Esophagus squamous epithelium (tissue), 5 donors: ENCODE data around the gene TIMP2. TPM values are rescaled to one million over a fixed set of nuclear protein-coding genes. Genes with fewer than 3 reads are reported as not detected.

Experiments
- DNase-seq: peaks from one replicate; lab custom pipeline; 2025; lab: John Stamatoyannopoulos, UW
- H3K27ac ChIP-seq, 4 donors: fragments of 200-600 bp; sonication (generic); one replicate each; pipeline ENCODE4 v1.5.1; 2016 to 2019; ENCODE audit warnings: mild to moderate bottlenecking in 1 of 4
- H3K27me3 ChIP-seq, 4 donors: fragments of 200-600 bp; sonication (generic); 1 replicate in 3 of 4; 2 replicates in 1 of 4; pipeline versions ENCODE4 v1.5.1 to v1.6.0; 2017 to 2021; ENCODE audit warnings: antibody characterized with exemption in 1 of 4
- H3K36me3 ChIP-seq, 3 donors: fragments of 200-600 bp; sonication (generic); one replicate each; pipeline ENCODE4 v1.5.1; 2016 to 2019
- H3K4me1 ChIP-seq, 3 donors: fragments of 200-600 bp; sonication (generic); one replicate each; pipeline ENCODE4 v1.5.1; 2017 to 2019
- H3K4me3 ChIP-seq, 4 donors: fragments of 200-600 bp; sonication (generic); 1 replicate in 3 of 4; 2 replicates in 1 of 4; pipeline ENCODE4 v1.5.1; 2016 to 2019; ENCODE audit warnings: mild to moderate bottlenecking in 2 of 4, moderate library complexity in 1 of 4
- H3K9me3 ChIP-seq, 3 donors: fragments of 200-600 bp; sonication (generic); one replicate each; pipeline ENCODE4 v1.5.1; 2016 to 2019
- POLR2A ChIP-seq, 4 donors: fragments of 450-650 bp; IDR thresholded peaks; one replicate each; pipeline ENCODE4 v1.6.1; 2017; ENCODE audit warnings: antibody characterized with exemption in 4 of 4, mild to moderate bottlenecking in 4 of 4, moderate library complexity in 3 of 4
- WGBS, 2 donors: methylation state at CpG; one replicate each; pipeline ENCODE4 v1.1.5; 2018; 5-methylcytosine and 5-hydroxymethylcytosine counted together
- intact Hi-C: fragments of 100-400 bp; cut with DNase I; formaldehyde crosslinking; loops from one replicate; pipeline ENCODE4 v1.15.0; 2022
- total RNA-seq, 4 donors: library from RNA; depleted of rRNA; stranded (reverse); fragments of >200 nt; gene quantifications; one replicate each; pipeline ENCODE4 v1.1.0, GENCODE V29; 2016
- TF ChIP-seq, protein P1 (sequence below), 6 experiments: fragments of 450-650 bp in 4 of 6; fragments of 200-600 bp in 2 of 6; sonication (generic) in 2 of 6; IDR thresholded peaks; one replicate each; pipeline ENCODE4 v1.5.1; 2016 to 2019; ENCODE audit warnings: antibody characterized with exemption in 6 of 6, mild to moderate bottlenecking in 4 of 6, moderate library complexity in 4 of 6
- donor health status: DM: yes; HTN: yes; CAD: no.

Gene TIMP2
- total RNA-seq, 4 donors from 2014 or later: 6.1 to 154 (median 28.2) TPM

DNA sequence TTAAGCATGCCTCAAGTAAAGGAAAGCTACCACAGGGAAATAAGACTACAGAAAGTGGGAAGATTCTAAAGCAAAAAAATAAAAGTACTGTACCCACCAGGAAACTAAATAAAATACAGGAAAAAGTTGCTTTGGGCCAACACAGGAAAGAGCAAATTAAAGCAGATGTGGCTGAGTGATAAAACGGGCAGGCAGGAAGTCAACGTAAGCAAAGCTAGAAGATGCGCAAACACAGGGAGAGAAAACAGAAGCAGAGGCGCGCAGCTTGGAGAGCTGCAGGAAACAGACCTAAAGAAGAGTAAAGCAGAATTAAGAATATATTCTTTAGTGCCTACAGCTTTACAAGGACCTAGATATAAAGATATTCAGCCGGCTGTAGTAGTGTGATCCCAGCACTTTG is 106.3 kb downstream of the TIMP2 start:
- H3K36me3 ChIP-seq: peaks cover 36 to 100% (median 55%) of the 10 kb centered on the region in 3 donors
- 56 to 62% methylated on average over 6 of the region's 6 CpGs for whole genome bisulfite sequencing, 2 donors
- H3K27me3 ChIP-seq: no peaks in the 10 kb centered on the region
- intact Hi-C loops: no loop called here
- DNase-seq: no peak
- TF ChIP-seq POLR2A (IDR thresholded peaks at IDR 0.05): peak in 1 of 4 donors; percentile 39
- TF ChIP-seq, protein P1, sequence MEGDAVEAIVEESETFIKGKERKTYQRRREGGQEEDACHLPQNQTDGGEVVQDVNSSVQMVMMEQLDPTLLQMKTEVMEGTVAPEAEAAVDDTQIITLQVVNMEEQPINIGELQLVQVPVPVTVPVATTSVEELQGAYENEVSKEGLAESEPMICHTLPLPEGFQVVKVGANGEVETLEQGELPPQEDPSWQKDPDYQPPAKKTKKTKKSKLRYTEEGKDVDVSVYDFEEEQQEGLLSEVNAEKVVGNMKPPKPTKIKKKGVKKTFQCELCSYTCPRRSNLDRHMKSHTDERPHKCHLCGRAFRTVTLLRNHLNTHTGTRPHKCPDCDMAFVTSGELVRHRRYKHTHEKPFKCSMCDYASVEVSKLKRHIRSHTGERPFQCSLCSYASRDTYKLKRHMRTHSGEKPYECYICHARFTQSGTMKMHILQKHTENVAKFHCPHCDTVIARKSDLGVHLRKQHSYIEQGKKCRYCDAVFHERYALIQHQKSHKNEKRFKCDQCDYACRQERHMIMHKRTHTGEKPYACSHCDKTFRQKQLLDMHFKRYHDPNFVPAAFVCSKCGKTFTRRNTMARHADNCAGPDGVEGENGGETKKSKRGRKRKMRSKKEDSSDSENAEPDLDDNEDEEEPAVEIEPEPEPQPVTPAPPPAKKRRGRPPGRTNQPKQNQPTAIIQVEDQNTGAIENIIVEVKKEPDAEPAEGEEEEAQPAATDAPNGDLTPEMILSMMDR (IDR thresholded peaks at IDR 0.05): no peak
- no peak overlapping the region for H3K4me3 ChIP-seq
- H3K9me3 ChIP-seq: no peaks in the 10 kb centered on the region
- peaks cover 0 to 25% (median 0%) of the 10 kb centered on the region in 3 donors for H3K4me1 ChIP-seq
- H3K27ac ChIP-seq: peak overlapping the region in 3 of 4 donors; percentile 60 to 68 (median 68)

DNA sequence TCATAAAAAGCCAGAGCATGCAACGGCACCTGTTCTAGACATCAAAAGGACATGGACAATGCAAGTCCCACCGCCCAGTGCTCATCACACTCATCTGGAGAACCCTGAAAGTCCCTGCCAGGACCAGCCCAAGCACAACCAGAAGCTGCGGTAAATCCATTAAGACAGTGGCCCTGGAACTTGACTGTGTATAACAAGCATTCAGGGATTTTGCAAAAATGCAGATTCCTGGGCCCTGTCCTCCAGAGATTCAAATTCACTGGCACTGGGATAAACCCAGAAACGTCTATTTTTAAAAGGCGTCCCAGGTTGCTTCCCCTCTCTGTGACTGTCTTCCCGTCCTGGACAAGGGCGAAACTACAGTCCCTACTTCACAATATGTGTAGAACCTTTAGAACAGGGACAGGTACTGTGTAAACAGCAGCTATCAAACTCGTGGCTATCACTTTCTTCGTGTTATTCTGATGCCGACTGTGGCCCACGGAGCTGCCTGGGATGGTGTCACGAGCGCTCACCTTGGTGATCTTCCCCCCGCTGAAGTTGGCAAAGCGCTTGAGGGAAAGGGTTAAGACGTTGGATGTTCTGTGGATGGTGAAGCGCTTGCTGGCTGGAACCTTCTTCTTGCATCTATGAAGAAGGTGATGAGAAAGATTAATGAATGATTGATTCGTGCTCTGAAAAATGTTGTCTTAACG is 106.9 kb downstream of the TIMP2 start:
- H3K36me3 ChIP-seq: peaks cover 35 to 100% (median 58%) of the 10 kb centered on the region in 3 donors

DNA sequence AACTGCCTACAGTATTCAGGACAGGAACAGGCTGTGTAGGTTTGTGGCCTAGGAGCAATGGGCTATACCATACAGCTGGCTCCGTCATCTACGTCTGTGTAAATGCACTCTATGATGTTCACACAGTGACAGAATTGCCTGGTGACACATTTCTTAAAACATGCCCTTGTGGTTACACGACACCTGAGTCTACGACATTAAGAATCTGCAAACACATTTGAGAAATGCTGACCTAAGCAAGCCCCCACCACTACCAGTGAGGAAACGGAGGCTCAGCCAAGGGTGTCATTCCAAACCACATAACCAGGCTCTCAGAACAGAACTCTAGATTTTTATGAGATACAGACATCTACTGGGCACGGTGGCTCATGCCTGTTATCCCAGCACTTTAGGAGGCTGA is 108.1 kb downstream of the TIMP2 start:
- peaks cover 0 to 35% (median 0%) of the 10 kb centered on the region in 3 donors for H3K4me1 ChIP-seq
- peaks cover 32 to 100% (median 60%) of the 10 kb centered on the region in 3 donors for H3K36me3 ChIP-seq
- intact Hi-C loops: no loop called here
- H3K9me3 ChIP-seq: no peaks in the 10 kb centered on the region
- H3K4me3 ChIP-seq: no peak overlapping the region
- DNase-seq: no peak
- TF ChIP-seq POLR2A (IDR thresholded peaks at IDR 0.05): no peak
- TF ChIP-seq, protein P1 (IDR thresholded peaks at IDR 0.05): no peak
- no peaks in the 10 kb centered on the region for H3K27me3 ChIP-seq
- 85 to 86% methylated on average over 5 to 6 of the region's 6 CpGs for WGBS, 2 donors
- H3K27ac ChIP-seq: peak overlapping the region in 2 of 4 donors; percentile 7 to 29

More for the DNA sequence above, 106.9 kb downstream of the TIMP2 start:
- H3K9me3 ChIP-seq: no peaks in the 10 kb centered on the region
- no peaks in the 10 kb centered on the region for H3K27me3 ChIP-seq
- no peak overlapping the region for H3K4me3 ChIP-seq
- intact Hi-C loops: no loop called here
- 74 to 76% methylated on average over 13 to 16 of the region's 19 CpGs for WGBS, 2 donors
- TF ChIP-seq, protein P1 (IDR thresholded peaks at IDR 0.05): no peak
- TF ChIP-seq POLR2A (IDR thresholded peaks at IDR 0.05): no peak
- DNase-seq: no peak
- peak overlapping the region in 3 of 4 donors; percentile 48 to 70 (median 68) for H3K27ac ChIP-seq
- peaks cover 0 to 31% (median 0%) of the 10 kb centered on the region in 3 donors for H3K4me1 ChIP-seq

DNA sequence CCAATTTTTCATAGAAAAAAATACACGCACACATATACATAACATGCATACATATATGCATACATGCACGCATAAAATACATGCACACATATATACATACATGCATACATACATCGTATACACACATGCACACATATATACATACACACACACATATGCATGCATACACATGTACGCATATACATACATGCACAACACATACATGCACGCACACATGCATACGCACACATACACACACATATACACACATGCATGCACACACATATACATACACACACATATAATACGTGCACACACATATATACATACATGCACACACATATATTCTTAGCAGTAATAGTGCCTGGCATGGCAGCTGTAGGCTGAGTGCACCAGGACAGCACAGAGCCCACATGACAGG is 109.5 kb downstream of the TIMP2 start:
- no peak overlapping the region for H3K4me3 ChIP-seq
- intact Hi-C loops: no loop called here
- TF ChIP-seq, protein P1 (IDR thresholded peaks at IDR 0.05): no peak
- no peak for TF ChIP-seq POLR2A (IDR thresholded peaks at IDR 0.05)
- H3K9me3 ChIP-seq: no peaks in the 10 kb centered on the region
- peaks cover 25 to 100% (median 63%) of the 10 kb centered on the region in 3 donors for H3K36me3 ChIP-seq
- no peak overlapping the region for H3K27ac ChIP-seq
- no peaks in the 10 kb centered on the region for H3K27me3 ChIP-seq
- 84 to 88% methylated on average over 7 of the region's 7 CpGs for WGBS, 2 donors
- H3K4me1 ChIP-seq: peaks cover 0 to 35% (median 0%) of the 10 kb centered on the region in 3 donors
- no peak for DNase-seq

DNA sequence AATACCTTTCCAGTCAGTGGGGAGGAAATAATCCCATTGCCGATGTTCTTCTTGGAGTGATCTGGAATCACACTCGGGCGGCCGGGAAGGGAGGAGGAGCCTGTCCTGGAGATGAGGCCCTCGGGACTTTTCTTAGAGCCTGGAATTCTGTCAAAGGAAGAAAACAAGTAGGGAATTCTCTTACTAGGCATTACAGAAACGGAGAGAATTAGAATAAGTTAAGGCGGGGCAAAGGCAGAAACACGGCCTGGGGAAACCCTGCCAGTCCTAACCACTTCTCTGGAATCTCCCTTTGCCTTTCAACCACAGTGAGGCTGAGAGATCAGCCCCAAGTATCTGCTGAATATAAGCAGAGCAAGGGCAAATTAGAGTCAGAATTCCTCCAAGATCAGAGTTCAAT is 112.3 kb downstream of the TIMP2 start:
- TF ChIP-seq POLR2A (IDR thresholded peaks at IDR 0.05): no peak
- TF ChIP-seq, protein P1 (IDR thresholded peaks at IDR 0.05): no peak
- Histone ChIP-seq H3K27ac (peak overlapping the region in 3 of 4 donors; percentile 41 to 52 (median 46)), H3K4me3 (no peak overlapping the region), H3K4me1 (peaks cover 0 to 20% (median 0%) of the 10 kb centered on the region in 3 donors), H3K36me3 (peaks cover 20 to 100% (median 67%) of the 10 kb centered on the region in 3 donors), H3K9me3 (no peaks in the 10 kb centered on the region), H3K27me3 (no peaks in the 10 kb centered on the region)
- intact Hi-C loops: no loop called here
- DNase-seq: no peak
- WGBS, 2 donors: 38 to 54% methylated on average over 8 of the region's 8 CpGs
